Stimulated activated memory B cell treated with anti-CD40 and anti-IgM and Interleukin-4, amounts not matched to agents 10 μg/mL and 1 μg/mL and 100 μg/mL, for 72 hours (primary cell): ENCODE measurements around the gene TRPV5.

Experiments
- ATAC-seq: fragments of 150-1000 bp; cut with Tn5 transposase; 2 replicates; pipeline ENCODE4 v1.10.0; 2021
- H3K27ac Mint-ChIP-seq: one replicate; pipeline ENCODE4 v1.8.0; 2022; ENCODE audit warnings: mild to moderate bottlenecking, mixed read lengths
- H3K27me3 Mint-ChIP-seq: one replicate; pipeline ENCODE4 v1.8.0; 2022; ENCODE audit warnings: mixed read lengths
- H3K36me3 Mint-ChIP-seq: one replicate; pipeline ENCODE4 v1.8.0; 2022; ENCODE audit warnings: mixed read lengths
- H3K4me1 Mint-ChIP-seq: one replicate; pipeline ENCODE4 v1.8.0; 2022; ENCODE audit warnings: mixed read lengths
- H3K4me3 Mint-ChIP-seq: one replicate; pipeline ENCODE4 v1.8.0; 2022; ENCODE audit warnings: mild to moderate bottlenecking, moderate library complexity, mixed read lengths
- H3K9me3 Mint-ChIP-seq: one replicate; pipeline ENCODE4 v1.8.0; 2022; ENCODE audit warnings: mixed read lengths

TRPV5 gene

DNA sequence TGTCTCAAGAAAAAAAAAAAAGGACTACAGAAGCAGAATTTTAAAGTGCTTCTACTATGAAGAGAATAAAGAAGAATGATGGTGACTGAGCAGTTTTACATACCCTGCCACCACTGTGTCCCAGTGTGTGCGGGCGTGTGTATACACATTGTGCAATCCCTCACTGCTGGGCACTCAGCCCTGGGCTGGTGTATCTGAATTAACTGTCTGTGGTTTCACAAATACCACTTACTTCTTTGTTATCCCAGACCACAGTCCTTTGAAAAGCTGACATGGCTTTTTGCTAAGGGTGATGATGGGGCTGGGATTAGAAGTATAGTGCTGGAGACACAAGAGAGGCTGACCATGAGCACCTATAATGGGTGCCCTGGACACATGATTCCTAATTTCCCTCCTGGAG is 26.9 kb downstream of the TRPV5 start:
- ATAC-seq, result no peak
- Mint-ChIP-seq H3K36me3 (no peaks in the 10 kb centered on the region), H3K4me3 (no peak overlapping the region), H3K27ac (no peak overlapping the region), H3K9me3 (peaks cover 6% of the 10 kb centered on the region), H3K4me1 (no peaks in the 10 kb centered on the region), H3K27me3 (peaks cover 28% of the 10 kb centered on the region)

GRCh38 chr7:142905759-142906158 is 27.8 kb downstream of the TRPV5 start:
- Mint-ChIP-seq H3K27ac (no peak overlapping the region), H3K4me1 (no peaks in the 10 kb centered on the region), H3K4me3 (no peak overlapping the region), H3K36me3 (no peaks in the 10 kb centered on the region), H3K9me3 (peaks cover 6% of the 10 kb centered on the region), H3K27me3 (peaks cover 20% of the 10 kb centered on the region)
- ATAC-seq, result no peak

DNA sequence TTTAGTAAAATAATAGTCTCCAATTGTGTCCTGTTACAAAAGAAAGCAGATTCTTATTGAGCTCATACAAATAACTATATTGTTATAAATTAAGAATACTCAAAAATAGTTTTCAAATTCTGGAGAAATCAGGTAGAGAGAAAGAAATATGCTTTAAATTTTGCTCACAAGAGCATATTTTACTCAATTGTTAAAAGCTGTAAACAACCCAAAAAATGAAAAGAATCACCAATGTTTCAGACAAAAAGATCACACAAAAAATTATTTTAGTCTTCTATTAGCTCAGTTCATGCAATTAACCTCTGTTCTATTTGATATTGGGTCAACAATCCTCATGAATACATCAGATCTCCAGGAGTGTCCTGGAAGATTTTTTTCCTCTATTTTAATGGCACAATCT is 29.4 kb downstream of the TRPV5 start:
- Mint-ChIP-seq H3K27me3 (peaks cover 19% of the 10 kb centered on the region), H3K4me3 (no peak overlapping the region), H3K36me3 (no peaks in the 10 kb centered on the region), H3K9me3 (peaks cover 6% of the 10 kb centered on the region), H3K4me1 (no peaks in the 10 kb centered on the region), H3K27ac (no peak overlapping the region)
- no peak for ATAC-seq

- Mint-ChIP-seq H3K27ac (no peak overlapping the region), H3K27me3 (peaks cover 14% of the 10 kb centered on the region), H3K9me3 (peaks cover 6% of the 10 kb centered on the region), H3K36me3 (no peaks in the 10 kb centered on the region), H3K4me1 (no peaks in the 10 kb centered on the region), H3K4me3 (no peak overlapping the region)
- ATAC-seq, result no peak
Observed at GRCh38 chr7:142901426-142902259, 31.9 kb downstream of the TRPV5 start.

DNA sequence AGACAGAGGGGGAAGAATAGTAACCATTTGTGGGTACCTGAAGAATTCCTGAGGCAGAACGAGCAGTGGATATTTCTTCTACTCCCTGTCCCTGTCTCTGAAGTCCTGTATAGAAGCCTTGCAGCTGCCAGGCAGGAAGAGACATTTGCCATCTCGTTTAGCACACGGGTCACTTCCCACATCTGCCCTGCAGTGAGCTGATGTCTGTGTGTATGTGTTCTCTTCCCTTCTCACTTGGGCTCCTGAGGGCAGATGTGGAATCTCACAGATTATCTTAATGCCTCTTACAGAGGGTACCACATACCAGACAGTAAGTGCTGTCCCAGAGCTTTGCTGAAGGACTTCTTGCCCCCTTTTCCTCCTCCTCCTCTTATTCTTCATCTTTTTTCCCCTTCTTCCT is 33.9 kb downstream of the TRPV5 start:
- no peak overlapping the region for H3K4me3 Mint-ChIP-seq
- no peak for ATAC-seq
- H3K9me3 Mint-ChIP-seq, result peaks cover 3% of the 10 kb centered on the region
- H3K36me3 Mint-ChIP-seq, result no peaks in the 10 kb centered on the region
- peaks cover 23% of the 10 kb centered on the region for H3K27me3 Mint-ChIP-seq
- H3K27ac Mint-ChIP-seq, result no peak overlapping the region
- no peaks in the 10 kb centered on the region for H3K4me1 Mint-ChIP-seq

GRCh38 chr7:142898377-142899170 is 35.0 kb downstream of the TRPV5 start:
- ATAC-seq, result no peak
- Mint-ChIP-seq H3K4me3 (no peak overlapping the region), H3K9me3 (peaks cover 3% of the 10 kb centered on the region), H3K36me3 (no peaks in the 10 kb centered on the region), H3K4me1 (no peaks in the 10 kb centered on the region), H3K27ac (no peak overlapping the region), H3K27me3 (peaks cover 32% of the 10 kb centered on the region)

DNA sequence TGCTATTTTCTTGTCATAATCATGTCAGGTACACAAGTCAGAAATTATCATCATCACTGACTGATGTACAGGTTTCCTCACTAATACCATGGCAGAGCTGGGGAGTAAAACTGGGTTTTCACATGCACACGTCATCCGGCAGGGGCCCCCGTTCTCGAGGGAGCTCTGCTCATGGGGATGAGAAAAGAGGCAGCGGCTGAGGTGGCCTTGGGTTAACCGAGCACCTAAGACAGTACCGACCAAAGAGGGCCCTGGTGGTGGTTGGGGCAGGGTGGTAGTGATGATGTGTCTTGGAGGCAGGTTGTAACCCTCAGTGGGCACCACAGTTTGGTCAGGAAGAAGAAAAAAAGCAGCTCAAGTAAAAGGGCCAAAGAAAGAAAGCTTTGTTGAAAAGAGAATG is 35.9 kb downstream of the TRPV5 start:
- H3K27ac Mint-ChIP-seq, result no peak overlapping the region
- no peaks in the 10 kb centered on the region for H3K36me3 Mint-ChIP-seq
- H3K4me1 Mint-ChIP-seq, result no peaks in the 10 kb centered on the region
- no peak overlapping the region for H3K4me3 Mint-ChIP-seq
- no peak for ATAC-seq
- peaks cover 32% of the 10 kb centered on the region for H3K27me3 Mint-ChIP-seq
- no peaks in the 10 kb centered on the region for H3K9me3 Mint-ChIP-seq

GRCh38 chr7:142896741-142897379 is 36.7 kb downstream of the TRPV5 start:
- no peak overlapping the region for H3K4me3 Mint-ChIP-seq
- no peaks in the 10 kb centered on the region for H3K36me3 Mint-ChIP-seq
- no peaks in the 10 kb centered on the region for H3K9me3 Mint-ChIP-seq
- no peak overlapping the region for H3K27ac Mint-ChIP-seq
- no peaks in the 10 kb centered on the region for H3K4me1 Mint-ChIP-seq
- H3K27me3 Mint-ChIP-seq, result peaks cover 32% of the 10 kb centered on the region
- ATAC-seq, result no peak

- H3K27me3 Mint-ChIP-seq, result peaks cover 36% of the 10 kb centered on the region
- no peaks in the 10 kb centered on the region for H3K4me1 Mint-ChIP-seq
- no peaks in the 10 kb centered on the region for H3K36me3 Mint-ChIP-seq
- H3K9me3 Mint-ChIP-seq, result no peaks in the 10 kb centered on the region
- ATAC-seq, result no peak
- H3K4me3 Mint-ChIP-seq, result no peak overlapping the region
- no peak overlapping the region for H3K27ac Mint-ChIP-seq
Observed at GRCh38 chr7:142896151-142896550, 37.4 kb downstream of the TRPV5 start.

- Mint-ChIP-seq H3K27ac (no peak overlapping the region), H3K36me3 (no peaks in the 10 kb centered on the region), H3K9me3 (no peaks in the 10 kb centered on the region), H3K4me1 (no peaks in the 10 kb centered on the region), H3K4me3 (no peak overlapping the region), H3K27me3 (peaks cover 43% of the 10 kb centered on the region)
- ATAC-seq, result no peak
Observed at GRCh38 chr7:142894985-142895593, 38.5 kb downstream of the TRPV5 start.

- Mint-ChIP-seq H3K27ac (no peak overlapping the region), H3K4me1 (no peaks in the 10 kb centered on the region), H3K4me3 (no peak overlapping the region), H3K36me3 (no peaks in the 10 kb centered on the region), H3K27me3 (peaks cover 43% of the 10 kb centered on the region), H3K9me3 (no peaks in the 10 kb centered on the region)
- ATAC-seq, result no peak
Observed at GRCh38 chr7:142894112-142894984, 39.2 kb downstream of the TRPV5 start.

DNA sequence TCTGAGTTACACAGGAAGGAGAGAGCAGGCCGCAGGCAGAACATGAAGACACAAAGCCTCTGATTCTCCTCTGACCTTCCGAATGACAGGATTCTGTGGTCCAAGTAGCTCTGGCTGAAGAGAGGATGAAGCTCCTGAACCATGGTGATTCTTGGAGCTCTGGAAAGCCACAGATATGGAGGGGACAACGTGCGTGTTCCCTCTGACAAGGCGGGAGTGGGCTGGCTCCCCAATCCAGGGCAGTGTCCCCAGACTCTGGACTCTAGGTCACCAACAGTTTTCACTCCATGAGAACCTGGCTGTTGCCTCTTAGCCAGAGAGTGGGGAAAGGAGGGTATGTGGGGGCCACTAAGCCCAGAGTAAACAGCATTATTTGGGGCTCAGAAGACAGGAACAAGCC is 40.6 kb downstream of the TRPV5 start:
- Mint-ChIP-seq H3K4me1 (no peaks in the 10 kb centered on the region), H3K27me3 (peaks cover 42% of the 10 kb centered on the region), H3K4me3 (no peak overlapping the region), H3K36me3 (no peaks in the 10 kb centered on the region), H3K9me3 (no peaks in the 10 kb centered on the region), H3K27ac (no peak overlapping the region)
- ATAC-seq, result no peak

- Mint-ChIP-seq H3K9me3 (no peaks in the 10 kb centered on the region), H3K4me3 (no peak overlapping the region), H3K36me3 (no peaks in the 10 kb centered on the region), H3K4me1 (no peaks in the 10 kb centered on the region), H3K27me3 (peaks cover 29% of the 10 kb centered on the region), H3K27ac (no peak overlapping the region)
- no peak for ATAC-seq
Observed at GRCh38 chr7:142891490-142892082, 42.0 kb downstream of the TRPV5 start.

GRCh38 chr7:142890874-142891485 is 42.6 kb downstream of the TRPV5 start:
- Mint-ChIP-seq H3K4me1 (no peaks in the 10 kb centered on the region), H3K27ac (no peak overlapping the region), H3K27me3 (peaks cover 23% of the 10 kb centered on the region), H3K4me3 (no peak overlapping the region), H3K36me3 (no peaks in the 10 kb centered on the region), H3K9me3 (no peaks in the 10 kb centered on the region)
- no peak for ATAC-seq
